GM23338 (cell line): Measurements from ENCODE around the gene PLEKHO1. TPM values are rescaled to one million over a fixed set of nuclear protein-coding genes. Genes with fewer than 3 reads are reported as not detected.

Experiments used
- ATAC-seq: fragments of 200-7000 bp; cut with Tn5 transposase; 3 replicates; pipeline ENCODE4 v1.9.1; 2020
- DNase-seq: peaks from one replicate; pipeline ENCODE4 v3.0.0-alpha.2; 2015; ENCODE audit warnings: low spot score
- H2AFZ ChIP-seq: fragments of 200-600 bp; sonication (generic); 2 replicates; pipeline ENCODE4 v1.8.0; 2016; ENCODE audit warnings: antibody characterized with exemption, mild to moderate bottlenecking, moderate library complexity
- H3F3A ChIP-seq: fragments of 200-600 bp; sonication (generic); replicated peaks from 2 replicates; pipeline ENCODE4 v1.8.0; 2017; ENCODE audit warnings: antibody characterized with exemption, mixed run types, low read depth
- H3K27ac ChIP-seq: fragments of 200-600 bp; sonication (generic); 2 replicates; pipeline ENCODE4 v1.6.1; 2016; ENCODE audit warnings: low read depth
- H3K27me3 ChIP-seq: fragments of 200-600 bp; sonication (generic); 2 replicates; pipeline ENCODE4 v1.8.0; 2016; ENCODE audit warnings: mild to moderate bottlenecking, mixed run types, moderate library complexity; ENCODE audit not compliant: insufficient read depth
- H3K36me3 ChIP-seq: fragments of 200-600 bp; sonication (generic); 2 replicates; pipeline ENCODE4 v1.8.0; 2016; ENCODE audit warnings: mild to moderate bottlenecking; ENCODE audit not compliant: insufficient read depth
- H3K4me1 ChIP-seq: fragments of 200-600 bp; sonication (generic); 2 replicates; pipeline ENCODE4 v1.8.0; 2016; ENCODE audit warnings: mild to moderate bottlenecking, moderate library complexity; ENCODE audit not compliant: insufficient read depth
- H3K4me2 ChIP-seq: fragments of 200-600 bp; sonication (generic); 2 replicates; pipeline ENCODE4 v1.7.1; 2017; ENCODE audit warnings: mixed run types
- H3K4me3 ChIP-seq: fragments of 200-600 bp; sonication (generic); 2 replicates; pipeline ENCODE4 v1.6.1; 2016; ENCODE audit warnings: mixed run types
- H3K79me2 ChIP-seq: fragments of 200-600 bp; sonication (generic); replicated peaks from 2 replicates; pipeline ENCODE4 v1.8.0; 2017; ENCODE audit warnings: mild to moderate bottlenecking; ENCODE audit not compliant: insufficient read depth
- H3K9me2 ChIP-seq: fragments of 200-600 bp; sonication (generic); 2 replicates; pipeline ENCODE4 v1.8.0; 2017; ENCODE audit not compliant: insufficient read depth
- H4K20me1 ChIP-seq: fragments of 200-600 bp; sonication (generic); replicated peaks from 2 replicates; pipeline ENCODE4 v1.8.0; 2017; ENCODE audit warnings: mild to moderate bottlenecking; ENCODE audit not compliant: insufficient read depth
- H3K27ac Mint-ChIP-seq: 2 replicates; pipeline ENCODE4 v1.8.0; 2020; ENCODE audit warnings: inconsistent platforms, mild to moderate bottlenecking, moderate library complexity, mixed read lengths
- H3K27me3 Mint-ChIP-seq: 3 replicates; pipeline ENCODE4 v1.8.0; 2022; ENCODE audit warnings: low read depth, mild to moderate bottlenecking, moderate library complexity, mixed read lengths, inconsistent platforms; ENCODE audit not compliant: insufficient read depth, poor library complexity
- H3K36me3 Mint-ChIP-seq: 3 replicates; pipeline ENCODE4 v1.8.0; 2021; ENCODE audit warnings: low read depth, mild to moderate bottlenecking, inconsistent platforms, moderate library complexity, mixed read lengths
- H3K4me1 Mint-ChIP-seq: 3 replicates; pipeline ENCODE4 v1.8.0; 2020; ENCODE audit warnings: mild to moderate bottlenecking, inconsistent platforms, mixed read lengths
- H3K4me3 Mint-ChIP-seq: 3 replicates; pipeline ENCODE4 v1.8.0; 2021; ENCODE audit warnings: moderate library complexity, mild to moderate bottlenecking, inconsistent platforms, mixed read lengths
- H3K9me3 Mint-ChIP-seq: 3 replicates; pipeline ENCODE4 v1.8.0; 2020; ENCODE audit warnings: moderate library complexity, mild to moderate bottlenecking, inconsistent platforms, mixed read lengths
- JUNB ChIP-seq: IDR thresholded peaks from one replicate; pipeline ENCODE4 v1.6.1; 2016; ENCODE audit warnings: antibody characterized with exemption; ENCODE audit not compliant: unreplicated experiment
- NANOG ChIP-seq: IDR thresholded peaks from 2 replicates; pipeline ENCODE4 v1.6.1; 2016; ENCODE audit warnings: antibody characterized with exemption, borderline replicate concordance
- ZNF114 ChIP-seq: fragments of 250-450 bp; sonication (Bioruptor Pico); IDR thresholded peaks from 2 replicates; pipeline ENCODE4 v1.5.0; 2020; ENCODE audit warnings: mild to moderate bottlenecking, moderate library complexity
- ZNF331 ChIP-seq: fragments of 250-450 bp; sonication (Bioruptor Pico); IDR thresholded peaks from 2 replicates; pipeline ENCODE4 v1.5.0; 2020; ENCODE audit warnings: low read depth, mild to moderate bottlenecking, moderate library complexity
- polyA plus RNA-seq: library from polyadenylated mRNA; unstranded; fragments of >200 nt; fragmentation: Nextera tagmentation; extraction: Ambion mirVana; gene quantifications from 2 replicates; pipeline ENCODE4 v1.2.1, GENCODE V29; 2016
- total RNA-seq: library from RNA; depleted of rRNA; stranded (reverse); fragments of >200 nt; shearing (Covaris generic); gene quantifications from 2 replicates; pipeline ENCODE4 v1.2.3, GENCODE V29; 2014
- TF ChIP-seq, protein P1 (sequence below): IDR thresholded peaks from 2 replicates; pipeline ENCODE4 v1.6.1; 2016; ENCODE audit warnings: antibody characterized with exemption
- TF ChIP-seq, protein P2 (sequence below): fragments of 250-450 bp; sonication (Bioruptor Pico); IDR thresholded peaks from 2 replicates; pipeline ENCODE4 v1.5.0; 2020; ENCODE audit warnings: mild to moderate bottlenecking, moderate library complexity
- TF ChIP-seq, protein P3 (sequence below), 2 experiments: fragments of 200-600 bp in 1 of 2; sonication (generic) in 1 of 2; conservative IDR thresholded peaks; 2 replicates each; pipeline versions ENCODE4 v1.5.1 to v1.6.1; 2016 to 2017; ENCODE audit warnings: antibody characterized with exemption in 2 of 2, low read depth in 2 of 2, mild to moderate bottlenecking in 2 of 2, moderate library complexity in 1 of 2

The PLEKHO1 gene
- total and polyA plus RNA-seq, 2 experiments from 2014 or later = 34.3 to 36.7 TPM

DNA sequence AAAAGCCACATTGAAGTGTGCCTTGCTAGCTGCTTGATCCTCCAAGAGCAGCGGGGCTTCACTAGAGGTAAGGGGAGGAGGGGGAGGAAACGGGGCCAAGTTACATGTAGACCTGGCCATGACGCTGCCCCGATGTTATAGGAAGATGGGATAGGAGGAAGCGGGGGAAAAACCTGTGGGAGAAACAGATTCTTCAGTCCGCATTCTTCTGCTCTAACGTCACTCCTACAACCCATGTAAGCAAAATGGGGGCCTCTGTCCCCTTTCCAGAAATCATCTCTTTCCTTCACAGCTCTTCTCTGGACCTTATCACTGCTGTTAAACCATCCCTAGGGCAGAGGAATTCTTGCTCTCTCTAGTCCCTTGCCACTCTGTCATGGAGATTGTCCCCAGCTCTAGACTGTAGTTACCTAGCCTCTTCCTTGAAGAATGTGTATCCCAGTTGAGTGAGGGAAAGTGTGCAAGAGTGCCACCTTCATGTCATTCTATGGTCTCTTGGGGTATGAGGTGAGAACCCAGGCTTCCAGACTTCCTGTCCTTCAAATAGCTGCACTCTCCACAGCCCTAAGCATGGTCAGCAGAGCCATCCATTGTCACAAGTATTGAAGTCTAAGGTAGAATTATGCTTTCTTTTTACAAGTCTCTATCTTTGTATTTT lies 11.4 kb downstream of the PLEKHO1 start:
- Histone ChIP-seq H3K9me2 (no peaks in the 10 kb centered on the region; the same call in 1 of the 2 replicates), H4K20me1 (0 out of 2 replicates have a peak, but pooled peaks cover 4% of the 10 kb centered on the region), H3K4me1 (peaks cover 26% of the 10 kb centered on the region), H3F3A (peaks cover 17% of the 10 kb centered on the region), H3K27me3 (no peaks in the 10 kb centered on the region), H3K79me2 (no peaks in the 10 kb centered on the region), H3K36me3 (peaks cover 19% of the 10 kb centered on the region), H3K27ac (peak overlapping the region; percentile 22; the same call in 1 of the 2 replicates), H3K4me2 (no peak overlapping the region), H2AFZ (no peak overlapping the region), H3K4me3 (no peak overlapping the region)
- H3K9me3 Mint-ChIP-seq = no peaks in the 10 kb centered on the region
- DNase-seq (no peak), ATAC-seq (no peak)
- peaks cover 46% of the 10 kb centered on the region for H3K36me3 Mint-ChIP-seq
- H3K4me1 Mint-ChIP-seq = peaks cover 48% of the 10 kb centered on the region
- H3K27ac Mint-ChIP-seq = no peak overlapping the region
- TF ChIP-seq JUNB (no peak), NANOG (no peak), ZNF114 (CRISPR knock-in tag) (no peak), ZNF331 (CRISPR knock-in tag) (no peak)
- TF ChIP-seq, protein P1, sequence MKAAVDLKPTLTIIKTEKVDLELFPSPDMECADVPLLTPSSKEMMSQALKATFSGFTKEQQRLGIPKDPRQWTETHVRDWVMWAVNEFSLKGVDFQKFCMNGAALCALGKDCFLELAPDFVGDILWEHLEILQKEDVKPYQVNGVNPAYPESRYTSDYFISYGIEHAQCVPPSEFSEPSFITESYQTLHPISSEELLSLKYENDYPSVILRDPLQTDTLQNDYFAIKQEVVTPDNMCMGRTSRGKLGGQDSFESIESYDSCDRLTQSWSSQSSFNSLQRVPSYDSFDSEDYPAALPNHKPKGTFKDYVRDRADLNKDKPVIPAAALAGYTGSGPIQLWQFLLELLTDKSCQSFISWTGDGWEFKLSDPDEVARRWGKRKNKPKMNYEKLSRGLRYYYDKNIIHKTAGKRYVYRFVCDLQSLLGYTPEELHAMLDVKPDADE = no peak
- TF ChIP-seq, protein P2, sequence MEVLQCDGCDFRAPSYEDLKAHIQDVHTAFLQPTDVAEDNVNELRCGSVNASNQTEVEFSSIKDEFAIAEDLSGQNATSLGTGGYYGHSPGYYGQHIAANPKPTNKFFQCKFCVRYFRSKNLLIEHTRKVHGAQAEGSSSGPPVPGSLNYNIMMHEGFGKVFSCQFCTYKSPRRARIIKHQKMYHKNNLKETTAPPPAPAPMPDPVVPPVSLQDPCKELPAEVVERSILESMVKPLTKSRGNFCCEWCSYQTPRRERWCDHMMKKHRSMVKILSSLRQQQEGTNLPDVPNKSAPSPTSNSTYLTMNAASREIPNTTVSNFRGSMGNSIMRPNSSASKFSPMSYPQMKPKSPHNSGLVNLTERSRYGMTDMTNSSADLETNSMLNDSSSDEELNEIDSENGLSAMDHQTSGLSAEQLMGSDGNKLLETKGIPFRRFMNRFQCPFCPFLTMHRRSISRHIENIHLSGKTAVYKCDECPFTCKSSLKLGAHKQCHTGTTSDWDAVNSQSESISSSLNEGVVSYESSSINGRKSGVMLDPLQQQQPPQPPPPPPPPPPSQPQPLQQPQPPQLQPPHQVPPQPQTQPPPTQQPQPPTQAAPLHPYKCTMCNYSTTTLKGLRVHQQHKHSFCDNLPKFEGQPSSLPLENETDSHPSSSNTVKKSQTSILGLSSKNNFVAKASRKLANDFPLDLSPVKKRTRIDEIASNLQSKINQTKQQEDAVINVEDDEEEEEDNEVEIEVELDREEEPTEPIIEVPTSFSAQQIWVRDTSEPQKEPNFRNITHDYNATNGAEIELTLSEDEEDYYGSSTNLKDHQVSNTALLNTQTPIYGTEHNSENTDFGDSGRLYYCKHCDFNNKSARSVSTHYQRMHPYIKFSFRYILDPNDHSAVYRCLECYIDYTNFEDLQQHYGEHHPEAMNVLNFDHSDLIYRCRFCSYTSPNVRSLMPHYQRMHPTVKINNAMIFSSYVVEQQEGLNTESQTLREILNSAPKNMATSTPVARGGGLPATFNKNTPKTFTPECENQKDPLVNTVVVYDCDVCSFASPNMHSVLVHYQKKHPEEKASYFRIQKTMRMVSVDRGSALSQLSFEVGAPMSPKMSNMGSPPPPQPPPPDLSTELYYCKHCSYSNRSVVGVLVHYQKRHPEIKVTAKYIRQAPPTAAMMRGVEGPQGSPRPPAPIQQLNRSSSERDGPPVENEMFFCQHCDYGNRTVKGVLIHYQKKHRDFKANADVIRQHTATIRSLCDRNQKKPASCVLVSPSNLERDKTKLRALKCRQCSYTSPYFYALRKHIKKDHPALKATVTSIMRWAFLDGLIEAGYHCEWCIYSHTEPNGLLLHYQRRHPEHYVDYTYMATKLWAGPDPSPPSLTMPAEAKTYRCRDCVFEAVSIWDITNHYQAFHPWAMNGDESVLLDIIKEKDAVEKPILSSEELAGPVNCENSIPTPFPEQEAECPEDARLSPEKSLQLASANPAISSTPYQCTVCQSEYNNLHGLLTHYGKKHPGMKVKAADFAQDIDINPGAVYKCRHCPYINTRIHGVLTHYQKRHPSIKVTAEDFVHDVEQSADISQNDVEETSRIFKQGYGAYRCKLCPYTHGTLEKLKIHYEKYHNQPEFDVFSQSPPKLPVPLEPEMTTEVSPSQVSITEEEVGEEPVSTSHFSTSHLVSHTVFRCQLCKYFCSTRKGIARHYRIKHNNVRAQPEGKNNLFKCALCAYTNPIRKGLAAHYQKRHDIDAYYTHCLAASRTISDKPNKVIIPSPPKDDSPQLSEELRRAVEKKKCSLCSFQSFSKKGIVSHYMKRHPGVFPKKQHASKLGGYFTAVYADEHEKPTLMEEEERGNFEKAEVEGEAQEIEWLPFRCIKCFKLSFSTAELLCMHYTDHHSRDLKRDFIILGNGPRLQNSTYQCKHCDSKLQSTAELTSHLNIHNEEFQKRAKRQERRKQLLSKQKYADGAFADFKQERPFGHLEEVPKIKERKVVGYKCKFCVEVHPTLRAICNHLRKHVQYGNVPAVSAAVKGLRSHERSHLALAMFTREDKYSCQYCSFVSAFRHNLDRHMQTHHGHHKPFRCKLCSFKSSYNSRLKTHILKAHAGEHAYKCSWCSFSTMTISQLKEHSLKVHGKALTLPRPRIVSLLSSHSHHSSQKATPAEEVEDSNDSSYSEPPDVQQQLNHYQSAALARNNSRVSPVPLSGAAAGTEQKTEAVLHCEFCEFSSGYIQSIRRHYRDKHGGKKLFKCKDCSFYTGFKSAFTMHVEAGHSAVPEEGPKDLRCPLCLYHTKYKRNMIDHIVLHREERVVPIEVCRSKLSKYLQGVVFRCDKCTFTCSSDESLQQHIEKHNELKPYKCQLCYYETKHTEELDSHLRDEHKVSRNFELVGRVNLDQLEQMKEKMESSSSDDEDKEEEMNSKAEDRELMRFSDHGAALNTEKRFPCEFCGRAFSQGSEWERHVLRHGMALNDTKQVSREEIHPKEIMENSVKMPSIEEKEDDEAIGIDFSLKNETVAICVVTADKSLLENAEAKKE = no peak
- TF ChIP-seq, protein P3, sequence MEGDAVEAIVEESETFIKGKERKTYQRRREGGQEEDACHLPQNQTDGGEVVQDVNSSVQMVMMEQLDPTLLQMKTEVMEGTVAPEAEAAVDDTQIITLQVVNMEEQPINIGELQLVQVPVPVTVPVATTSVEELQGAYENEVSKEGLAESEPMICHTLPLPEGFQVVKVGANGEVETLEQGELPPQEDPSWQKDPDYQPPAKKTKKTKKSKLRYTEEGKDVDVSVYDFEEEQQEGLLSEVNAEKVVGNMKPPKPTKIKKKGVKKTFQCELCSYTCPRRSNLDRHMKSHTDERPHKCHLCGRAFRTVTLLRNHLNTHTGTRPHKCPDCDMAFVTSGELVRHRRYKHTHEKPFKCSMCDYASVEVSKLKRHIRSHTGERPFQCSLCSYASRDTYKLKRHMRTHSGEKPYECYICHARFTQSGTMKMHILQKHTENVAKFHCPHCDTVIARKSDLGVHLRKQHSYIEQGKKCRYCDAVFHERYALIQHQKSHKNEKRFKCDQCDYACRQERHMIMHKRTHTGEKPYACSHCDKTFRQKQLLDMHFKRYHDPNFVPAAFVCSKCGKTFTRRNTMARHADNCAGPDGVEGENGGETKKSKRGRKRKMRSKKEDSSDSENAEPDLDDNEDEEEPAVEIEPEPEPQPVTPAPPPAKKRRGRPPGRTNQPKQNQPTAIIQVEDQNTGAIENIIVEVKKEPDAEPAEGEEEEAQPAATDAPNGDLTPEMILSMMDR (conservative IDR thresholded peaks at IDR 0.05; ENCODE audit: low read depth in 2 of 2) = no peak
- peak overlapping the region; percentile 27; the same call in 1 of the 3 replicates for H3K4me3 Mint-ChIP-seq
- peaks cover 10% of the 10 kb centered on the region for H3K27me3 Mint-ChIP-seq
